DMS53 treated with DMSO at 0.1 percent for 48 hours (cell line): ENCODE data around the gene CD24.
"Not testable (repeated sequence)": the region's sequence is repeated elsewhere in the genome, so short reads cannot be mapped to it uniquely, and the experiment has no call there.

Source experiments
- DNase-seq: peaks from one replicate; lab custom pipeline; 2025; ENCODE audit not compliant: unreplicated experiment; lab: John Stamatoyannopoulos, UW

CD24 gene

GRCh38 chr6:106974336-106974998 lies at the start of gene CD24:
Gene CD24 (minus strand): TSS chr6:106974729. CDS start chr6:106974646, 83 bp downstream.
- DNase-seq = peak; percentile 28

GRCh38 chr6:107021446-107022185 lies 47.1 kb upstream of the CD24 start:
- no peak for DNase-seq

GRCh38 chr6:107020239-107020638 lies 45.7 kb upstream of the CD24 start:
- no peak for DNase-seq

GRCh38 chr6:107019628-107020027 lies 45.1 kb upstream of the CD24 start:
- DNase-seq = not testable (repeated sequence)

GRCh38 chr6:107019047-107019446 lies 44.5 kb upstream of the CD24 start:
- no peak for DNase-seq

- DNase-seq = no peak
Observed at GRCh38 chr6:107009499-107009898, 35.0 kb upstream of the CD24 start.

- peak; percentile 56 for DNase-seq
Observed at GRCh38 chr6:106997392-106998158, 23.0 kb upstream of the CD24 start.

GRCh38 chr6:106995640-106996039 lies 21.1 kb upstream of the CD24 start:
- DNase-seq = no peak

- DNase-seq = not testable (repeated sequence)
Observed at GRCh38 chr6:106989737-106990136, 15.2 kb upstream of the CD24 start.

- DNase-seq = no peak
Observed at GRCh38 chr6:106988664-106989063, 14.1 kb upstream of the CD24 start.

GRCh38 chr6:106981926-106982325 lies 7.4 kb upstream of the CD24 start:
- no peak for DNase-seq

- no peak for DNase-seq
Observed at GRCh38 chr6:106980926-106981325, 6.4 kb upstream of the CD24 start.

- peak; percentile 67 for DNase-seq
Observed at GRCh38 chr6:106979435-106979884, 4.9 kb upstream of the CD24 start.

GRCh38 chr6:106977246-106977645 lies 2.7 kb upstream of the CD24 start:
- no peak for DNase-seq

- DNase-seq = no peak
Observed at GRCh38 chr6:106976270-106976669, 1.7 kb upstream of the CD24 start.

- no peak for DNase-seq
Observed at GRCh38 chr6:106975738-106976064, 1.2 kb upstream of the CD24 start.

GRCh38 chr6:106974999-106975737 lies 639 bp upstream of the CD24 start:
- no peak for DNase-seq

- DNase-seq = no peak
Observed at GRCh38 chr6:106973836-106974335, 643 bp downstream of the CD24 start.

GRCh38 chr6:106973018-106973835 lies 1.3 kb downstream of the CD24 start:
- DNase-seq = no peak

- DNase-seq = no peak
Observed at GRCh38 chr6:106972500-106972899, 2.0 kb downstream of the CD24 start.
